Upper lobe of left lung (tissue), 4 donors: ENCODE data around the gene RECK.

Experiments used
- CTCF ChIP-seq, 6 experiments: fragments of 450-650 bp in 4 of 6; fragments of 200-600 bp in 2 of 6; sonication (generic) in 2 of 6; IDR thresholded peaks; one replicate each; pipeline ENCODE4 v1.5.1; 2016 to 2019; ENCODE audit warnings: antibody characterized with exemption in 6 of 6
- POLR2A ChIP-seq, 4 donors: fragments of 450-650 bp; IDR thresholded peaks; one replicate each; pipeline ENCODE4 v1.5.1; 2016 to 2017; ENCODE audit warnings: antibody characterized with exemption in 4 of 4, mild to moderate bottlenecking in 2 of 4

- no peak for TF ChIP-seq POLR2A (IDR thresholded peaks at IDR 0.05)
- no peak for TF ChIP-seq CTCF (IDR thresholded peaks at IDR 0.05)
These were observed 56.7 kb downstream of the RECK start for GRCh38 chr9:36093384-36093783.
